DMS153 (cell line): Measurements from ENCODE around the gene NXPE3.
"Not testable (repeated sequence)": the region's sequence is repeated elsewhere in the genome, so short reads cannot be mapped to it uniquely, and the experiment has no call there.

Experiments used
- DNase-seq: peaks from one replicate; lab custom pipeline; 2025; lab: John Stamatoyannopoulos, UW

The NXPE3 gene

DNA sequence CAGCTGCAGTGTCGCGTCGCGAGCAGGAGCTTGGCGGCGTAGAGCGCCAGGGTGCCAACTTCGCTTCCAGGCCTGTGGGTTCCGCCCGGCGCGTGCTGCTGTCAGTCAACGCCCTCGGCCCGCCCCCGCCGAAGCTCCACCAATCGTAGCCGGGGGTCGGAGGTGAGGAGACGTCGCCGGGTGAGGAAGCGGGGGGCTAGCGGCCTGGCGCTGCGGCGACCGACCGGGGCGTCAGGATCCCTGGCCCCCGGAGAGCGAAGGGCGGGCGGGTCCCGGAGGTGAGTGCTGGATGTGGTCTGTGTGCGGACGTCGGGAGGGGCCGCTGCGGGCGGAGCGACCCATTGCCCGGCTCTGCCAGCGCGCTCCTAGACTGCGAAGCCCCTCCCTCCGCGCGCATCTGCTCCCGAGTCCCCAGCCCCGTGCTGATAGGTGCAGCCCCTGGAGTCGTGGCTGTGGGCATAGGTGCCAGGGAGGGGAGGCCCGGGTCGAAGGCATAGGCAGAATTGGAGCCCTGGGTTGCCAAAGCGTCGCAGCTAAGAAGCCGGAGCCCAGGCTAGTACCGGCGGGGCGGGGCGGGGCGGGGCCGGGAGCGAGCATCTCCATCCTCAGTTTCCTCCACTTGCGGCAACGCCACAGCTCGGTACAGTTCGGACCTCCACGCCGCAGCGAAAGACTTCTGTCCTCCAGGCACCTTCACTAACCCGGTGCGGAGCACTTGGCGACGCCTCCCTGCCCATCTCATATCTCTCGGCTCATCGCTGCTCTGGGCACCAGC is at the start of gene NXPE3:
TSS of gene NXPE3 (plus strand) at position 165 of the 775 bp plus-strand sequence. CDS start 6,386 bp downstream, outside the sequence.
- peak; percentile 65 for DNase-seq

DNA sequence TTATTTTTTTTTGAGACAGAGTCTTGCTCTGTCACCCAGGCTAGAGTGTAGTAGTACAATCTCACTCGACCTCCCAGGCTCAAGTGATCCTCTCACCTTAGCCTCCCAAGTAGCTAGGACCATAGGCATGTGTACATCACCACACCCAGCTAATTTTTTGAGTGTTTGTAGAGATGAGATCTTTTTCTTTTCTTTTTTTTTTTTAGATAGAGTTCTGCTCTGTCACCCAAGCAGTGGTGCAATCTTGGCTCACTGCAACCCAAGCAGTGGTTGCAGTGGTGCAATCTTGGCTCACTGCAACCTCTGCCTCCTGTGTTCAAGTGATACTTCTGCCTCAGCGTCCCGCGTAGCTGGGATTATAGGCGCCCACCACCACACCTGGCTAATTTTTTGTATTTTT is 49.4 kb upstream of the NXPE3 start:
- no peak for DNase-seq

DNA sequence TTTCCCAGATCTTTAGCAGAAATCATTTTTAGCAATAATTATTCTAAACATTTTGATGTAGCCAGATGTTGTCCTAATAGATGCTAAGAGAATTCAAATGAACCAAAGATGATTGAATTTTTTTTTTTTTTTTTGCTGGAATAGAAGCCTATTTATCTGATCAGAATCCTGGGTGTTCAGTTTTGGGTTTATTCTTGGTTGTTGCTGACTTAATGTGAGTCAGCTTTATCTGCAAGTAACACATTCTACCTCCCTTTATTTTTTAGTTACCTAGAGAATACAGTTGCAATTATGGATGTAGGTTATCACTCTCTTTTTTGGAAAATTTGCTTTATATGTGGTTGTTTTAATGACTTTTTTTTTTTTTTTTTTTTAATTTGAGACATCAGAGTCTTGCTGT is 48.2 kb upstream of the NXPE3 start:
- no peak for DNase-seq

DNA sequence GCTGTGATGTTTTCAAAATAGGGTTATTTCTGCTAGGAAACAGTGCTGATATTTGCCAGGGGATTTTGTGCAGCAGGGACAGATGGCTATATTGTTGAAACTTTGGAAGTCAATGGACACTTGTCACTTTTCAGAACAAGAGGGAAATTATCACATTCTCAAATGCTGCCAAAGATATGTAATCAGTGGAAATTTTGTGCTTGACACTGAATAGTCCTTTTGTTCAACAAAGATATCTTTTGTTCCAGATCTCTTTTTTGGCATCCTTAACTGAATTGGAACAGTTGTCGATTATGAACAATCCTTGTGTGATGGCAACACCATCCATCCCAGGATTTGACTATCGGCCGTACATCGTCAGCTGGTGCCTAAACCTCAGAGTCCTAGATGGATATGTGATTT is 46.8 kb upstream of the NXPE3 start:
- no peak for DNase-seq

DNA sequence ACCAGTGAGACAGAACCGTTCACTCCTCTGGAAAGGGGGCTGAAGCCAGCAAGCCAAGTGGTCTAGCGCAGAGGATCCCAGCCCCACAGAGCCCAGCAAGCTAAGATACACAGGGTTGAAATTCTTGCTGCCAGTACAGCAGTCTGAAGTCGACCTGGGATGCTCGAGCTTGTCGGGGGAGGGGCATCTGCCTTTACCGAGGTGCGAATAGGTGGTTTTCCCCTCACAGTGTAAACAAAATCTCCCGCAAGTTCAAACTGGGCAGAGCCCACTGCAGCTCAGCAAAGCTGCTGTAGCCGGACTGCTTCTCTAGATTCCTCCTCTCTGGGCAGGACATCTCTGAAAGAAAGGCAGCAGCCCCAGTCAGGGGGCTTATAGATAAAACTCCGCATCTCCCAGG is 43.2 kb upstream of the NXPE3 start:
- no peak for DNase-seq

DNA sequence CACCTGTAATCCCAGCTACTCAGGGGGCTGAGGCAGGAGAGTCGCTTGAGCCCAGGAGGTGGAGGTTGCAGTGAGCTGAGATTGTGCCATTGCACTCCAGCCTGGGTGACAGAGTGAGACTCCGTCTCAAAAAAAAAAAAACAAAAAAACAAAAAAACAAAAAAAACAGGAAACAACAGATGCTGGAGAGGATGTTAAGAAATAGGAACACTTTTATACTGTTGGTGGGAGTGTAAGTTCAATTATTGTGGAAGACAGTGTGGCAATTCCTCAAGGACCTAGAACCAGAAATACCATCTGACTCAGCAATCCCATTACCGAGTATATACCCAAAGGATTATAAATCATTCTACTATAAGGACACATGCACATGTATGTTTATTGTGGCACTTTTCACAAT is 37.1 kb upstream of the NXPE3 start:
- DNase-seq: not testable (repeated sequence)

DNA sequence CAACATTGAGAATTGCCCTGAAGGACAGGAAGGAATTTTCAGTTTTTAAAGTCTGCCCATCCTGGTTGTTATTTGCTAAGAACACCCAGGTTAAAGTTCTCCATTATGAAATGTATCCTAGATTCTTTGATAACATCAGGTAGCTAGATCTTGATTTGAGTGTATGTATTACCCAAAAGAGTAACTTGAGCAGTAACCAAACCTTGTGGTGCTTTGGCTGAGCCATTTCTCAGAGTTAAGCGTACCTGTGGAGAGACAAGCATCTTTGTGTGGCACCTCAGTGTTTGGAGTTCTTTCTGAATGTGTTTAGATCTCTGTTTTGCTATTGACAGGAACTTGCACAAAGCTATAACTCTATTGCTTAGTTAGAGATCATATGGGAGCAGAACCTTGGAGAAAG is 34.2 kb upstream of the NXPE3 start:
- DNase-seq: no peak

DNA sequence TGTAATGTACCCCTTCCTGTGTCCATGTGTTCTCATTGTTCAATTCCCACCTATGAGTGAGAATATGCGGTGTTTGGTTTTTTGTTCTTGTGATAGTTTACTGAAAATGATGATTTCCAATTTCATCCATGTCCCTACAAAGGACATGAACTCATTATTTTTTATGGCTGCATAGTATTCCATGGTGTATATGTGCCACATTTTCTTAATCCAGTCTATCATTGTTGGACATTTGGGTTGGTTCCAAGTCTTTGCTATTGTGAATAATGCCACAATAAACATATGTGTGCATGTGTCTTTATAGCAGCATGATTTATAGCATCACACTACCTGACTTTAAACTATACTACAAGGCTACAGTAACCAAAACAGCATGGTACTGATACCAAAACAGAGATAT is 33.1 kb upstream of the NXPE3 start:
- DNase-seq: not testable (repeated sequence)

DNA sequence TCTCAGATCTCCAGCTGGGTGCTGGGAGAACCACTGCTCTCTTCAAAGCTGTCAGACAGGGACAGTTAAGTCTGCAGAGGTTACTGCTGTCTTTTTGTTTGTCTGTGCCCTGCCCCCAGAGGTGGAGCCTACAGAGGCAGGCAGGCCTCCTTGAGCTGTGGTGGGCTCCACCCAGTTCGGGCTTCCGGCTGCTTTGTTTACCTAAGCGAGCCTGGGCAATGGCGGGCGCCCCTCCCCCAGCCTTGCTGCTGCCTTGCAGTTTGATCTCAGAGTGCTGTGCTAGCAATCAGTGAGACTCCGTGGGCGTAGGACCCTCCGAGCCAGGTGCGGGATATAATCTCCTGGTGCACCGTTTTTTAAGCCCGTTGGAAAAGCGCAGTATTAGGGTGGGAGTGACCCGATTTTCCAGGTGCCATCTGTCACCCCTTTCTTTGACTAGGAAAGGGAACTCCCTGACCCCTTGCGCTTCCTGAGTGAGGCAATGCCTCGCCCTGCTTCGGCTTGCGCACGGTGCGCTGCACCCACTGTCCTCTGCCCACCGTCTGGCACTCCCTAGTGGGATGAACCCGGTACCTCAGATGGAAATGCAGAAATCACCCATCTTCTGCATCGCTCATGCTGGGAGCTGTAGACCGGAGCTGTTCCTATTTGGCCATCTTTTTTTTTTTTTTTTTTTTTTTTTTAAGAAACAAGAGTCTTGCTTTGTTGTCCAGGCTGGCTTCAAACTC is 25.5 kb upstream of the NXPE3 start:
- DNase-seq: not testable (repeated sequence)

DNA sequence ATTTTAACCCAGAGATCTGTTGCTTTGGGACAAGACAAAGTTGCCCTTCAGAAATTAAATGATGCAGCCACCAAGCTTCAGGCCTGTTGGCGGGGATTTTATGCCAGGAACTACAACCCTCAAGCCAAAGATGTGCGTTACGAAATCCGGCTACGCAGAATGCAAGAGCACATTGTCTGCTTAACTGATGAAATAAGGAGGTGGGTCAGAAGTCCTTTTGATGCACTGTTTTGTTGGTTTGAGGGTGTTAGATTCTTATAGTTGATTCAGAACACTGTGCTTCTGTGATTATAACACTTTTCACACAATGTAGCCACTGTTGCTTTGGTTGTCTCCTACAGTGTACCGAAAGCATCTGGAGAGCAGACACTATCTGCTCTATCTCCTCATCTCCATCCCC is 20.8 kb upstream of the NXPE3 start:
- no peak for DNase-seq

DNA sequence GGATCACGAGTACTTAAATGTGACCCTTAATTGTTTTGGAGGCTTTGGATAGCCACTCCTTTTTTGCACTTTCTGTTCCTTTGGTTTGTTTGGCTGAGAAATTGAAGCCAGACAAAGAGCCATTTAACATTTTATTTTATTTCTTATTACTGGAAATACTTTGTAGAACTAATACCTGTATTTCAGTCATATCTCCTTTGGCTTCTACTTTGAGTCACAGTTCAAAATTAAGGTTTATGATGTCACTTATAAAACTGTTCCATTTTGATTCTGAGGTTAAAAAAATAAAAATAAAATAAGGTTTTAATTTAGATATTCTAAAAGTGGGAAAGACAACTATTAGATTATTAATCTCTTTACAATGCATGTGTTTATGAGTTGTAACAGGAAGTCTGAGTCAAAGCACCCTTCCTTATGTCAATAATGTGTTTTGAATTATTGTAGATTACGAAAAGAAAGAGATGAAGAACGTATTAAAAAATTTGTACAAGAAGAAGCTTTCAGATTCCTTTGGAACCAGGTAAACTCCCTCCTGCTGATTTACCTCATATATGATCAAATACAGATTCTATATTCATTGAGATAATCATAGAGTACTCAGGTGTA is 16.9 kb upstream of the NXPE3 start:
- DNase-seq: no peak

DNA sequence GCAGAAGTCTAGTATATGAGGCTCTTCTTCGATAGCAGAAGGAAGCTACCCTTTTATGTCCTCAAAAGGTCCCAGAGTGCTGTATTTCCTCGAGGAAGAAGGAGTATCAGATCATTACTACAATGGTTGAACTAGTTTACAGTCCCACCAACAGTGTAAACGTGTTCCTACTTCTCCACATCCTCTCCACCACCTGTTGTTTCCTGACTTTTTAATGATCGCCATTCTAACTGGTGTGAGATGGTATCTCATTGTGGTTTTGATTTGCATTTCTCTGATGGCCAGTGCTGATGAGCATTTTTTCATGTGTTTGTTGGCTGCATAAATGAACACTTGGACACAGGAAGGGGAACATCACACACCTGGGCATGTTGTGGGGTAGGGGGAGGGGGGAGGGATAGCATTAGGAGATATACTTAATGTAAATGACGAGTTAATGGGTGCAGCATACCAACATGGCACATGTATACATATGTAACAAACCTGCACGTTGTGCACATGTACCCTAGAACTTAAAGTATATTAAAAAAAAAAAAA is 1.2 kb upstream of the NXPE3 start:
- not testable (repeated sequence) for DNase-seq

DNA sequence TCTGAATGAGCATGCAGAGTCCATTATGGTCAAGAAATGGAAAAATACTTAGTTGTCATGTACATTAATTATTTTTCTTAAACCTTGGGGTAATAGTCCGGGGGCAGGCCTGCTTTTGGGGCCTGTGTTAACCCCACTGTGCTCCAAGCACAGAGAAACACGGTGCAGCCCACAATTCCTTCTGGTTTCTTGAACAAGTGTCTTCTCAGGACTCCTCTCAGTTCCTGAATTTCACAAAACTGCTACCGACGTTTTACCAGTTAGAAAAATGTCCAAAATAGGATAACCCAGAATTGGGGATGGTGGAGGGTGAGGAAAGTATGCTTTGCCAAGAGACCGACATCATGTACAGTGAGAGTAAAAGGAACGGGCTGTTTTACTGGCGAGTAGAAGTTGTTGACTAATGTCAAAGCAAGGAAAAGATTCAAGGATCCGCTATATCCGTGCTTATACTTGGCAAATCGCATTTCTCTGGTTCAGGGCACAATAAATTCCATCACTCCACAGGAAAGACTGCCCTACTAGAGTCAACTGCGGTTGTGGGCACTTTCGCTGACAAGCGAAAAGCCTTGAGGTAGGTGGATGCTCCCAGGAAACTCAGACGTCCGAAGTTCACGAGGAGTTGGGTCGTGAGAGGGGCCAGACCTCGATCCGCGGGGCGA is 495 bp upstream of the NXPE3 start:
- DNase-seq: no peak

DNA sequence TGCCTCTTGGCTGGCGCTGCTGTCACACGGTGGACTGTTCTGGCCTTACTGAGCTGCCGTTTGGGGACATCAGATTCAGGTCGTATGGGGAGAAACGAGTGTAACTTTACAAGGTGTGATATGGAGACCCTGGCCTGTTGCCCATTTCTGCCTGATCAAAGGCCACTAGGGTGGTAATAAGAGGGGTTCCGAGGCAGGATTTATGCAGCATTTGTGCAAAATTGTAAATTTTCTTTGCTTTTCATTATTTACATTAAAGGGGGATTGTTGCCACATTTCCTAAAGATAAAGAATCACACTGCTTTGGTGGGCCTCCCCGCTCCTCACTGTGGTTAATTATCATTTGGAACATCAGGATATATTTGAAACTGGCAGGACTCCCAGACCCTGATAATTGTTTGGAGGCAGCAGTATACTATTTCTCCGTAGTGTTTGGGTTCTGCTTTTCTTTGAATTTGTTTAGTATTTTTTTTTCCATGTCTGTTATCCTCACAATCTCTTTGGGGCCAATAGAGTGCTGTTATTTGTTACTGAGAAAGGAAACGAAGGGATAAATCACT is 891 bp downstream of the NXPE3 start:
- no peak for DNase-seq

DNA sequence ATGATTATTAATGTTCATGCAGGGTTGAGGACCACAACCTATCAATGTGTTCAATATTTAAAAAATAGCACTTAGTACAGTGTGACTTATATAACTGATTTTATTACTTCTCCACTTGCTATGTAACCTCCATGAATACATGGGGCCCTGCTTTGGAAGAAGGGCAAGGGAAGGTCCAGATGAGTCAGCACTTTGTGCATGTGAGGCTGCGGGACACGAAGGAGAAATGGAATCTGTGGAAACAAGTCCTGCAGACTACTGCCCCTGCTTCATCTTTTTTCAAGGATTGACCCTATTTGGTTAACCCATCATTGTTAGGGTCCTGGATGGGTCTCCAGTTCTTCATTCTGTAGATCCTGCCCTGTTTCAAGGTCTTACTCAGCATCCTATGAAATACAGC is 1.6 kb downstream of the NXPE3 start:
- DNase-seq: no peak

DNA sequence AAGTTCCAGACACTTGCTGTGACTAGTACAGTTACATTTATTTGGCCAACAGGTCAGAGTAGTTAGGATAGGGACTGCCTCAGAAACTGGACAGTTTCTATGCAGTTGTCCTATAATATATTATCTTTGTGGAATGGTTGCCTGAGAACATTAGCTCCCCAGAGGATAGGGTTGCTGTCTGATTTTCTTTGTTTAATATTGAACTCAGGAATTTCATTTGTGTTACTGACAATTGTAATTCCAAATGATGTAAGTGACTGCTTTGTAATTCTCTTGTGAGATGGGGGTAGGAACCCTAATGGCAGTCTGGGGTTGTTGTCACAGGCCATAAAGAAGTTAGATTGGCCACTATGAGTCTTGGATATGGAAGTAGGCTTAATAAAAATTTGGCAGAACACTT is 2.2 kb downstream of the NXPE3 start:
- DNase-seq: no peak

DNA sequence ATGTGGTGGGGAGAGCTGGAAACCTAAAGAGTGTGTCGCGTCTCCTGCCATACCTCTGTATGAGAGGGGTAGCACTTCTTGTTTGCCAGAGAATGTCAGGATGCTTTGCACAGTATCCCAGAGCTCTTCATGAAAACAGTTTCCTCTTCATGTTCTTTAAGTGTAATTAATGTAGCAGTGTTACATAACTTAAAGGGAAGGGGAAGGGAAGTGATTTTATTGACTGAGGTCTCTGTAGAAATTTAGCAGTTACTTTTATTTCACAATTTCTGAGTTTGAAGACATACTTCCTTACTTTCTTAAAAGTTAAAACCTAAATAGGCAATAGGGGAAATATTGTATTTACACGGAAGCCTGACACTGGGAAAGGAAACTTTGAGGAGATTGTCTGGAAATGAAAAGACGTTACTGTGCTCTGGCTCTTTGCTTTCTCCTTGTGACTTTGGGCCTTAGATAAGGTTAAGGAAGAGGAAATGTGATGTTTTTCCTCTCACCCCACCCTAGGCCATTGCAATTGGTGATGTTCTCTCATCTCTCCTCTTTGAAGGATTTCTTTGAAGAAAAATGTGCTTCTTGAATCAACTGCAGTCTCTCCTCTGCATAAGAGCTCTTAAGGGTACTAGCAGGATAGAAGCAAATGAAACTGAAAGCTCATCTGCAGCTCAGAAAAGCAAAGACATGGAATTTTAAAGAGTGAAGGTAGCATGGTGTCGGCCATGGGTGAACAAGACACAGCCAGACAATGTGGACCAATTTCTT is 6.0 kb downstream of the NXPE3 start:
- no peak for DNase-seq

DNA sequence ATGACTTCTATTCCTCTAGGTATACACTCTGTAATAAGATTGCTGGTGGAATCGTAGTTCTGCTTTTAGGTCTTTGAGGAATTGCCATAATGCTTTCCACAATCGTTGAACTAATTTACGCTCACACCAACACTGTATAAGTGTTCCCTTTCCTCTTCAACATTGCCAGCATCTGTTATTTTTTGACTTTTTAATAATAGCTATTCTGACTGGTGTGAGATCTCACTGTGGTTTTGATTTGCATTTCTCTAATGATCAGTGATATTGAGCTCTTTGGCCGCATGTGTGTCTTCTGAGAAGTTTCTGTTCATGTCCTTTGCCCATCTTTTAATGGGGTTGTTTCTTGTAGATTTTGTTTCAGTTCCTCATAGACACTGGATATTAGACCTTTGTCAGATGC is 12.8 kb downstream of the NXPE3 start:
- DNase-seq: no peak

DNA sequence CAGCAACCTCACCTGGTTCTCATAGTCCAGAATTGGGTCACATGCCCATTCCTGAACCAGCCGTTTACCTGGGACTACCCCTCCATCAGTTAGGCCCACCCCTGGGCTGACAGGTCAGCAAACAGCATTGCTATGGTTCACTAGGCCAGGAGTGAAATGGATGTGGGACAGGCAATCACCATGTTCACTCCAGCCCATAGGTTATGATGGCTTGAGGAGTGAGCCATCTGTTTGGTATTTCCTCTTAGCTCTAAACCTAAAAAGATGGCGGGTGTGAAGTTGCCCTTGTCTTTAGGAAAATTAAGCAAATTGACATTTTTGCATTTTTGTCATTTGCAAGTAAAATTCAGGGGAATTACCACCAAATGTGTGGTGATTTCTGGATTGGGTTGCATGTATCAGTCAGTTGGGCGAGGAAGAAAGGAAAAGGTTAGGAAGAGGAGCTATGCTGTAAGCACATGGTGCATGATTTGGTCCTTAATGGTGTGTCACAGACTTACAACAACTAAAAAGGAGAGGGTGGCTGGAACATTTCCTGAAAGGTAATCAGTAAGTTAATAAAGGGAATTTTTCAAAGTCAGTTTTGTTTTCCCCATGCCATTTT is 17.2 kb downstream of the NXPE3 start:
- DNase-seq: no peak

DNA sequence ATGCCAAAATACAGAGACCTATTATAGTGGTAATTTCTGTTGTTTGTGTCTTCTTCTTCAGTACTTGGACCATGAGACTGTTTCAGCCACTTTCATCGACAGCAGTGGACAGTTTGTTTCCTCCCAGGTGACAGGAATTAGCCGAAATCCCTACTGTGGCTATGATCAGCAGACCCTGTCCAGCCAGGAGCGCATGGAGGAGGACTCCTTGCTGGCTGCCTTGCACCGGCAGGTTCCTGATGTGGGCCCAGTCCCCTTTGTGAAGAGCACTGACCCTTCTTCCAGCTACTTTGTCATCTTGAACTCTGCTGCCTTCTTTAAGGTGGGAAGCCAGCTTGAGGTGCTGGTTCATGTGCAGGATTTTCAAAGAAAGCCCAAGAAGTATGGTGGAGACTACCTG is 22.2 kb downstream of the NXPE3 start:
- DNase-seq: no peak

DNA sequence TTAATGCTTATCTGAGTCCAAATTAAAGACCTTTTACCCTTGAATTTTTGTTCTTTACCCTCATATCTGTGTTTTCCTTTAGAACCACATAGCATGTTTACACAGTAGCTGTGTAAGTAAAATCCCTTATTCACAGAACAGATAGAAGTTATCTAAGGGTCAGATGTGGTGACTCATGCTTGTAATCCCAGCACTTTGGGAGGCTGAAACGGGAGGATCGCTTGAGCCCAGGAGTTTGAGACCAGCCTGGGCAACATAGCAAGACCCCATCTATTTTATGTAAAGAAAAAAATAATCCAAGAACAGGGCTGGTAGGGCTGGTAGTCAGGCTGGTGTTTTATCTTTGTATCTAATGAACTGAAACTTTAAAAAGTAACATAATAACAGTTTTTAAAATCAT is 23.2 kb downstream of the NXPE3 start:
- DNase-seq: no peak
